ENCODE measurements around the gene MYH10. TPM values are rescaled to one million over a fixed set of nuclear protein-coding genes. Genes with fewer than 3 reads are reported as not detected.
A peak's percentile ranks its signal among the peaks of the same experiment; 100 is the strongest.

The MYH10 gene
- total RNA-seq, 1 experiment from 2014 or later, result 251 TPM

- H2BK5ac ChIP-seq (ENCODE audit: insufficient read length, low read length), result no peak overlapping the region
- WGBS (ENCODE audit: extremely low coverage, insufficient read length, low lambda C conversion rate), result no CpG with 5 or more reads among the region's 2 CpGs
- H3T11ph ChIP-seq (ENCODE audit: low read length), result no peak overlapping the region
- H3K23ac ChIP-seq (ENCODE audit: insufficient read length, low read depth, low read length), result no peak overlapping the region
- no peaks in the 10 kb centered on the region for H3K9me3 Mint-ChIP-seq
- H2AFZ ChIP-seq (ENCODE audit: low read length), result no peak overlapping the region
- no peak overlapping the region for H3K18ac ChIP-seq (ENCODE audit: insufficient read length, low read depth, low read length)
- no peak overlapping the region for H3K9ac ChIP-seq (ENCODE audit: extremely low read depth, insufficient read length, low read length)
- H3K79me1 ChIP-seq (ENCODE audit: insufficient read depth, low read depth, low read length, poor library complexity, severe bottlenecking), result peaks cover 6% of the 10 kb centered on the region
- no peaks in the 10 kb centered on the region for H4K20me1 ChIP-seq (ENCODE audit: control insufficient read depth, insufficient read depth, insufficient read length)
- H3K4me1 ChIP-seq (ENCODE audit: insufficient read depth, low read length), result no peaks in the 10 kb centered on the region
- H2BK120ac ChIP-seq (ENCODE audit: low read depth, low read length, poor library complexity, severe bottlenecking), result no peak overlapping the region
- no peak overlapping the region for H2BK20ac ChIP-seq (ENCODE audit: low read depth, low read length, poor library complexity, severe bottlenecking)
- peaks cover 4% of the 10 kb centered on the region for H3K23me2 ChIP-seq (ENCODE audit: insufficient read length, low read depth, low read length, poor library complexity, severe bottlenecking)
- no peak overlapping the region for H4K91ac ChIP-seq (ENCODE audit: insufficient read length, low read depth, low read length)
- no peak overlapping the region for H3K14ac ChIP-seq (ENCODE audit: insufficient read depth, low read length)
- no peak for TF ChIP-seq CTCF (conservative IDR thresholded peaks at IDR 0.05)
- H4K5ac ChIP-seq (ENCODE audit: insufficient read length, low read depth, low read length), result no peak overlapping the region
- H3K36me3 Mint-ChIP-seq (ENCODE audit: insufficient read depth in 1 of 3, low read depth in 3 of 3), result peaks cover 5 to 22% (median 14%) of the 10 kb centered on the region in 3 experiments; a peak in 5 of 7 replicates
- H3K4me3 Mint-ChIP-seq, result no peak overlapping the region
- no peak for DNase-seq
- no peak overlapping the region for H3K4me2 ChIP-seq (ENCODE audit: insufficient read depth, insufficient read length, low read length)
- H3K4ac ChIP-seq (ENCODE audit: low read depth, low read length), result no peak overlapping the region
- no peaks in the 10 kb centered on the region for H3K9me3 ChIP-seq (ENCODE audit: control insufficient read depth, low read depth, low read length)
- no peak overlapping the region for H3K56ac ChIP-seq (ENCODE audit: insufficient read length, low read depth, low read length)
- H2AK5ac ChIP-seq (ENCODE audit: insufficient read length, low read length), result no peak overlapping the region
- no peak overlapping the region for H3K27ac ChIP-seq (ENCODE audit: insufficient read length, low read depth, low read length)
- H3K79me2 ChIP-seq (ENCODE audit: insufficient read depth, low read length), result peaks cover 12% of the 10 kb centered on the region; the same call in 1 of the 2 replicates
- H3K27me3 Mint-ChIP-seq (ENCODE audit: low read depth), result no peaks in the 10 kb centered on the region
- H2BK15ac ChIP-seq (ENCODE audit: low read depth, low read length), result no peak overlapping the region
- no peaks in the 10 kb centered on the region for H3K27me3 ChIP-seq (ENCODE audit: insufficient read depth, low read length)
- peak overlapping the region in 1 of 3 experiments; percentile 3; a peak in 1 of 7 replicates for H3K27ac Mint-ChIP-seq
- H2BK12ac ChIP-seq (ENCODE audit: insufficient read length, low read depth, low read length), result no peak overlapping the region
- no peak overlapping the region for H4K8ac ChIP-seq (replicated peaks; ENCODE audit: insufficient read length, low read depth, low read length)
- H3K4me1 Mint-ChIP-seq, result peaks cover 11 to 13% of the 10 kb centered on the region in 2 experiments
These were observed 188.8 kb downstream of the MYH10 start for GRCh38 chr17:8441690-8442089.
